Prostate gland (tissue), 2 donors: ENCODE measurements around the gene DZIP1.

Experiments used
- POLR2A ChIP-seq: fragments of 450-650 bp; IDR thresholded peaks from one replicate; pipeline ENCODE4 v1.6.1; 2016; ENCODE audit warnings: antibody characterized with exemption, mild to moderate bottlenecking
- TF ChIP-seq, protein P1 (sequence below), 4 experiments: fragments of 200-600 bp in 2 of 4; fragments of 450-650 bp in 2 of 4; sonication (generic) in 2 of 4; IDR thresholded peaks; 1 replicate in 3 of 4; 2 replicates in 1 of 4; pipeline ENCODE4 v1.5.1; 2016 to 2019; ENCODE audit warnings: antibody characterized with exemption in 4 of 4, mild to moderate bottlenecking in 2 of 4, moderate library complexity in 2 of 4

DNA sequence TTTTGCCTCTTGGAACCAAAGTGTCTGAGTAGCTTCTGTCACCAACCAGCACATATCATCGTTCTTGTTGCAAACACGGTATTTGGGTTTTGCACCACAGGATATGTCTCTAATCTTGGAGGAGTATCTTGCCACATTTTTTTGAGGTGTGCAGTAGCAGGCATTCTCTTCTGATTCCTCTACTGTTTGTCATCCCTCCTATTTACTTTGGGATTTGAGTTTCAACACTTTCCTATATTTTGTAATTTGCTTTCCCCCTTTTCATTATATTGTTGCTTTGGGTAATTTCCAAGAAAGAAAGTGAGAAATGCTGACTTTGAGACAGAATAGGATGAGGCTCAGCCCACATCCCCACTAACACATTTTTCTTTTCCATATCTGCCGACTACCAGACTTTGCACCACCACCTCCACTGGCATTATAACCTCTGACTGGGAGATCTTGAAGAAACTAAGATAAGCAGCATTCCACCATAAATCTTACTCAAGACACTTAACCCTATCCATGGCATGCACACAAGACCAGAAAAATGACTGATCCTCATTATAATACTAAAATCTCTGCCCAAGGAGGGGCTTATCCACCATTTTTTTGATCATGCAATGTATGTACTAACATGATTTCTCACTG, 12.0 kb upstream of the DZIP1 start:
- TF ChIP-seq, protein P1, sequence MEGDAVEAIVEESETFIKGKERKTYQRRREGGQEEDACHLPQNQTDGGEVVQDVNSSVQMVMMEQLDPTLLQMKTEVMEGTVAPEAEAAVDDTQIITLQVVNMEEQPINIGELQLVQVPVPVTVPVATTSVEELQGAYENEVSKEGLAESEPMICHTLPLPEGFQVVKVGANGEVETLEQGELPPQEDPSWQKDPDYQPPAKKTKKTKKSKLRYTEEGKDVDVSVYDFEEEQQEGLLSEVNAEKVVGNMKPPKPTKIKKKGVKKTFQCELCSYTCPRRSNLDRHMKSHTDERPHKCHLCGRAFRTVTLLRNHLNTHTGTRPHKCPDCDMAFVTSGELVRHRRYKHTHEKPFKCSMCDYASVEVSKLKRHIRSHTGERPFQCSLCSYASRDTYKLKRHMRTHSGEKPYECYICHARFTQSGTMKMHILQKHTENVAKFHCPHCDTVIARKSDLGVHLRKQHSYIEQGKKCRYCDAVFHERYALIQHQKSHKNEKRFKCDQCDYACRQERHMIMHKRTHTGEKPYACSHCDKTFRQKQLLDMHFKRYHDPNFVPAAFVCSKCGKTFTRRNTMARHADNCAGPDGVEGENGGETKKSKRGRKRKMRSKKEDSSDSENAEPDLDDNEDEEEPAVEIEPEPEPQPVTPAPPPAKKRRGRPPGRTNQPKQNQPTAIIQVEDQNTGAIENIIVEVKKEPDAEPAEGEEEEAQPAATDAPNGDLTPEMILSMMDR (IDR thresholded peaks at IDR 0.05) = no peak
- TF ChIP-seq POLR2A = no peak
